Measurements from ENCODE around the gene SEC24C. TPM values are rescaled to one million over a fixed set of nuclear protein-coding genes. Genes with fewer than 3 reads are reported as not detected.

Gene SEC24C
- polyA plus RNA-seq, 2 donors, result 38.8 to 46.8 TPM

GRCh38 chr10:73798087-73798486, 53.9 kb downstream of the SEC24C start:
- H3K4me1 ChIP-seq (ENCODE audit: control insufficient read depth in 2 of 2, insufficient read depth in 2 of 2, low read length in 1 of 2), result peaks cover 2 to 3% of the 10 kb centered on the region in 2 donors
- no peaks in the 10 kb centered on the region for H3K9me3 ChIP-seq (ENCODE audit: control insufficient read depth in 2 of 2, insufficient read depth in 1 of 2, low read depth in 1 of 2, low read length in 1 of 2)
- WGBS, 2 donors, result 87 to 91% methylated on average over 6 of the region's 6 CpGs
- H3K4me3 ChIP-seq (ENCODE audit: low read depth in 1 of 2, low read length in 2 of 2), result no peak overlapping the region
- H3K27ac ChIP-seq (ENCODE audit: low read depth in 2 of 2, low read length in 1 of 2), result no peak overlapping the region
- peaks cover 34 to 75% of the 10 kb centered on the region in 2 donors for H3K36me3 ChIP-seq (ENCODE audit: control insufficient read depth in 2 of 2, insufficient read depth in 2 of 2, low read length in 1 of 2)
- H3K27me3 ChIP-seq (ENCODE audit: control insufficient read depth in 1 of 2, insufficient read depth in 2 of 2, low read length in 2 of 2), result no peaks in the 10 kb centered on the region

GRCh38 chr10:73798927-73799560, 54.9 kb downstream of the SEC24C start:
- no peak overlapping the region for H3K4me3 ChIP-seq (ENCODE audit: low read depth in 1 of 2, low read length in 2 of 2)
- H3K36me3 ChIP-seq (ENCODE audit: control insufficient read depth in 2 of 2, insufficient read depth in 2 of 2, low read length in 1 of 2), result peaks cover 37 to 74% of the 10 kb centered on the region in 2 donors
- no peak overlapping the region for H3K27ac ChIP-seq (ENCODE audit: low read depth in 2 of 2, low read length in 1 of 2)
- WGBS, 2 donors, result 72 to 81% methylated on average over 8 to 10 of the region's 10 CpGs
- H3K9me3 ChIP-seq (ENCODE audit: control insufficient read depth in 2 of 2, insufficient read depth in 1 of 2, low read depth in 1 of 2, low read length in 1 of 2), result no peaks in the 10 kb centered on the region
- no peaks in the 10 kb centered on the region for H3K27me3 ChIP-seq (ENCODE audit: control insufficient read depth in 1 of 2, insufficient read depth in 2 of 2, low read length in 2 of 2)
- peaks cover 2 to 3% of the 10 kb centered on the region in 2 donors for H3K4me1 ChIP-seq (ENCODE audit: control insufficient read depth in 2 of 2, insufficient read depth in 2 of 2, low read length in 1 of 2)

GRCh38 chr10:73799899-73800559, 55.9 kb downstream of the SEC24C start:
- no peaks in the 10 kb centered on the region for H3K9me3 ChIP-seq (ENCODE audit: control insufficient read depth in 2 of 2, insufficient read depth in 1 of 2, low read depth in 1 of 2, low read length in 1 of 2)
- peaks cover 33 to 68% of the 10 kb centered on the region in 2 donors for H3K36me3 ChIP-seq (ENCODE audit: control insufficient read depth in 2 of 2, insufficient read depth in 2 of 2, low read length in 1 of 2)
- H3K27me3 ChIP-seq (ENCODE audit: control insufficient read depth in 1 of 2, insufficient read depth in 2 of 2, low read length in 2 of 2), result no peaks in the 10 kb centered on the region
- 73 to 75% methylated on average over 9 of the region's 9 CpGs for WGBS, 2 donors
- H3K27ac ChIP-seq (ENCODE audit: low read depth in 2 of 2, low read length in 1 of 2), result no peak overlapping the region
- no peak overlapping the region for H3K4me3 ChIP-seq (ENCODE audit: low read depth in 1 of 2, low read length in 2 of 2)
- H3K4me1 ChIP-seq (ENCODE audit: control insufficient read depth in 2 of 2, insufficient read depth in 2 of 2, low read length in 1 of 2), result peaks cover 2 to 3% of the 10 kb centered on the region in 2 donors

- WGBS, 2 donors, result 80 to 83% methylated on average over 20 of the region's 20 CpGs
- Histone ChIP-seq H3K27ac (ENCODE audit: low read depth in 2 of 2, low read length in 1 of 2) (no peak overlapping the region), H3K9me3 (ENCODE audit: control insufficient read depth in 2 of 2, insufficient read depth in 1 of 2, low read depth in 1 of 2, low read length in 1 of 2) (no peaks in the 10 kb centered on the region), H3K27me3 (ENCODE audit: control insufficient read depth in 1 of 2, insufficient read depth in 2 of 2, low read length in 2 of 2) (no peaks in the 10 kb centered on the region), H3K4me1 (ENCODE audit: control insufficient read depth in 2 of 2, insufficient read depth in 2 of 2, low read length in 1 of 2) (peaks cover 2 to 3% of the 10 kb centered on the region in 2 donors), H3K36me3 (ENCODE audit: control insufficient read depth in 2 of 2, insufficient read depth in 2 of 2, low read length in 1 of 2) (peaks cover 38 to 67% of the 10 kb centered on the region in 2 donors), H3K4me3 (ENCODE audit: low read depth in 1 of 2, low read length in 2 of 2) (no peak overlapping the region)
These were observed 56.5 kb downstream of the SEC24C start for GRCh38 chr10:73800560-73801252.

GRCh38 chr10:73801253-73801590, 57.0 kb downstream of the SEC24C start:
- Histone ChIP-seq H3K27ac (ENCODE audit: low read depth in 2 of 2, low read length in 1 of 2) (peak overlapping the region in 1 of 2 donors; percentile 23), H3K36me3 (ENCODE audit: control insufficient read depth in 2 of 2, insufficient read depth in 2 of 2, low read length in 1 of 2) (peaks cover 41 to 70% of the 10 kb centered on the region in 2 donors), H3K4me3 (ENCODE audit: low read depth in 1 of 2, low read length in 2 of 2) (no peak overlapping the region), H3K27me3 (ENCODE audit: control insufficient read depth in 1 of 2, insufficient read depth in 2 of 2, low read length in 2 of 2) (no peaks in the 10 kb centered on the region), H3K4me1 (ENCODE audit: control insufficient read depth in 2 of 2, insufficient read depth in 2 of 2, low read length in 1 of 2) (peaks cover 2 to 3% of the 10 kb centered on the region in 2 donors), H3K9me3 (ENCODE audit: control insufficient read depth in 2 of 2, insufficient read depth in 1 of 2, low read depth in 1 of 2, low read length in 1 of 2) (no peaks in the 10 kb centered on the region)
- 91 to 93% methylated on average over 13 of the region's 13 CpGs for whole genome bisulfite sequencing, 2 donors

- Histone ChIP-seq H3K27ac (ENCODE audit: low read depth in 2 of 2, low read length in 1 of 2) (peak overlapping the region; percentile 74 to 82), H3K4me1 (ENCODE audit: control insufficient read depth in 2 of 2, insufficient read depth in 2 of 2, low read length in 1 of 2) (peaks cover 3 to 7% of the 10 kb centered on the region in 2 donors), H3K27me3 (ENCODE audit: control insufficient read depth in 1 of 2, insufficient read depth in 2 of 2, low read length in 2 of 2) (no peaks in the 10 kb centered on the region), H3K9me3 (ENCODE audit: control insufficient read depth in 2 of 2, insufficient read depth in 1 of 2, low read depth in 1 of 2, low read length in 1 of 2) (no peaks in the 10 kb centered on the region), H3K4me3 (ENCODE audit: low read depth in 1 of 2, low read length in 2 of 2) (no peak overlapping the region), H3K36me3 (ENCODE audit: control insufficient read depth in 2 of 2, insufficient read depth in 2 of 2, low read length in 1 of 2) (peaks cover 32 to 72% of the 10 kb centered on the region in 2 donors)
- WGBS, 2 donors, result 72 to 81% methylated on average over 11 of the region's 11 CpGs
These were observed 58.3 kb downstream of the SEC24C start for GRCh38 chr10:73802276-73802991.

GRCh38 chr10:73803680-73804286, 59.6 kb downstream of the SEC24C start:
- no peaks in the 10 kb centered on the region for H3K9me3 ChIP-seq (ENCODE audit: control insufficient read depth in 2 of 2, insufficient read depth in 1 of 2, low read depth in 1 of 2, low read length in 1 of 2)
- peaks cover 3 to 10% of the 10 kb centered on the region in 2 donors for H3K4me1 ChIP-seq (ENCODE audit: control insufficient read depth in 2 of 2, insufficient read depth in 2 of 2, low read length in 1 of 2)
- H3K27ac ChIP-seq (ENCODE audit: low read depth in 2 of 2, low read length in 1 of 2), result peak overlapping the region; percentile 42 to 80
- H3K4me3 ChIP-seq (ENCODE audit: low read depth in 1 of 2, low read length in 2 of 2), result no peak overlapping the region
- no peaks in the 10 kb centered on the region for H3K27me3 ChIP-seq (ENCODE audit: control insufficient read depth in 1 of 2, insufficient read depth in 2 of 2, low read length in 2 of 2)
- H3K36me3 ChIP-seq (ENCODE audit: control insufficient read depth in 2 of 2, insufficient read depth in 2 of 2, low read length in 1 of 2), result peaks cover 27 to 72% of the 10 kb centered on the region in 2 donors

GRCh38 chr10:73806176-73806950, 62.2 kb downstream of the SEC24C start:
- peaks cover 14 to 53% of the 10 kb centered on the region in 2 donors for H3K36me3 ChIP-seq (ENCODE audit: control insufficient read depth in 2 of 2, insufficient read depth in 2 of 2, low read length in 1 of 2)
- no peaks in the 10 kb centered on the region for H3K9me3 ChIP-seq (ENCODE audit: control insufficient read depth in 2 of 2, insufficient read depth in 1 of 2, low read depth in 1 of 2, low read length in 1 of 2)
- H3K4me1 ChIP-seq (ENCODE audit: control insufficient read depth in 2 of 2, insufficient read depth in 2 of 2, low read length in 1 of 2), result peaks cover 0 to 9% of the 10 kb centered on the region in 2 donors
- 90 to 94% methylated on average over 14 of the region's 14 CpGs for WGBS, 2 donors
- H3K27ac ChIP-seq (ENCODE audit: low read depth in 2 of 2, low read length in 1 of 2), result peak overlapping the region in 1 of 2 donors; percentile 43
- H3K27me3 ChIP-seq (ENCODE audit: control insufficient read depth in 1 of 2, insufficient read depth in 2 of 2, low read length in 2 of 2), result no peaks in the 10 kb centered on the region
- H3K4me3 ChIP-seq (ENCODE audit: low read depth in 1 of 2, low read length in 2 of 2), result no peak overlapping the region
